Stimulated activated naive CD8-positive, alpha-beta T cell treated with anti-CD3 and anti-CD28 coated beads, Interleukin-15, amount 100 ng/mL, for 72 hours (primary cell): ENCODE data around the gene GOLGA6L9.
A peak's percentile ranks its signal among the peaks of the same experiment; 100 is the strongest.
"Not testable (repeated sequence)": the region's sequence is repeated elsewhere in the genome, so short reads cannot be mapped to it uniquely, and the experiment has no call there.

Experiments used
- ATAC-seq: fragments of 150-1000 bp; cut with Tn5 transposase; 2 replicates; pipeline ENCODE4 v1.10.0; 2021; ENCODE audit warnings: mild to moderate bottlenecking, moderate library complexity
- DNase-seq, 2 donors: peaks; one replicate each; pipeline ENCODE4 v3.0.0; 2021 to 2022
- H3K27ac Mint-ChIP-seq, 2 donors: one replicate each; pipeline ENCODE4 v1.8.0; 2022; ENCODE audit warnings: mild to moderate bottlenecking in 2 of 2, mixed read lengths in 2 of 2, moderate library complexity in 2 of 2
- H3K27me3 Mint-ChIP-seq: one replicate; pipeline ENCODE4 v1.8.0; 2022; ENCODE audit warnings: mixed read lengths
- H3K4me1 Mint-ChIP-seq: one replicate; pipeline ENCODE4 v1.8.0; 2022; ENCODE audit warnings: mild to moderate bottlenecking, mixed read lengths
- H3K4me3 Mint-ChIP-seq, 2 donors: one replicate each; pipeline ENCODE4 v1.8.0; 2022; ENCODE audit warnings: mild to moderate bottlenecking in 2 of 2, mixed read lengths in 2 of 2, moderate library complexity in 1 of 2
- H3K9me3 Mint-ChIP-seq, 2 donors: one replicate each; pipeline ENCODE4 v1.8.0; 2022; ENCODE audit warnings: mixed read lengths in 2 of 2

GOLGA6L9 gene

GRCh38 chr15:82414525-82415191 is 15.0 kb upstream of the GOLGA6L9 start:
- not testable (repeated sequence) for DNase-seq, H3K4me3 Mint-ChIP-seq, H3K9me3 Mint-ChIP-seq, ATAC-seq, H3K4me1 Mint-ChIP-seq, H3K27ac Mint-ChIP-seq, H3K27me3 Mint-ChIP-seq

- peak overlapping the region in 1 of 2 donors; percentile 81 for H3K27ac Mint-ChIP-seq
- peak; percentile 50 for ATAC-seq
- not testable (repeated sequence) for H3K9me3 Mint-ChIP-seq, H3K27me3 Mint-ChIP-seq, H3K4me1 Mint-ChIP-seq, DNase-seq, H3K4me3 Mint-ChIP-seq
These were observed 9.1 kb upstream of the GOLGA6L9 start for GRCh38 chr15:82420516-82420915.

DNA sequence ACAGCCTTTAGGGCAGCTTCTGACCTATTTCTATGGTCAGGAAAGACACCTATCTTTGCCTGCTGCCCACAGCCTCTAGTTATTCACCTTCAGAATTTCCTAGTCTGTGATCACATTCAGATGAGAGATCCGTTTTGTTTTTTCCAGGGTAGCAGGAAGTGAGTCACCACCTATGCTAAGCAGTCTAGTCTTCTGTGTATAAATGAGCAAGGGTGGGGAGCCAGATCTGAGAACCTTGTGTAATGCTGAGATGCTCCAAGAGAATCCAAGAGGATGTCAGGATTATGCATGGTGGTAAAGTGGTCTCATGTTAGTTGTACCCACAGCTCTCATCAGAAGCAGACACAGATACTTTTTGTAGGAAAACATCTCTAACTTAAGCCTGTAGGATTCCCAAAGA is 8.7 kb upstream of the GOLGA6L9 start:
- ATAC-seq, result peak; percentile 76
- not testable (repeated sequence) for H3K9me3 Mint-ChIP-seq, H3K4me3 Mint-ChIP-seq, DNase-seq, H3K4me1 Mint-ChIP-seq, H3K27ac Mint-ChIP-seq, H3K27me3 Mint-ChIP-seq

DNA sequence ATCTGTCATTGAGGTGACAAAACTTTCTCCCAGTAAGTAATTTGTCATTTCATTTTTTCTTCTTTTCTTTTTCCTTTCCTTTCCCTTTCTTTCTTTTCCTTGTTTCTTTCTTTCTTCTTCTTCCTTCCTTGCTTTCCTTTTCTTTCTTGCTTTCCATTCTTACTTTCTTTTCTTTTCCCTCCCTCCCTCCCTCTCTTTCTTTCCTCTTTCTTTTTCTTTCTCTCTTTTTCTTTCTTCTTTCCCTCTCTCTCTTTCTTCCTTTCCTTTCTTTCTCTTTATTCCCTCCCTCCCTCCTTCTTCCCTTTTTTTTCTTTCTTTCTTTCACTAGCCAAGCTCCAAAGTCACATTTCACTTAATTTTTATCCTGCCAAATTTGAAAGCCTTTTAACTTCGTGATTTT is 2.5 kb upstream of the GOLGA6L9 start:
- DNase-seq, H3K27me3 Mint-ChIP-seq, H3K4me1 Mint-ChIP-seq, H3K27ac Mint-ChIP-seq, H3K4me3 Mint-ChIP-seq, ATAC-seq, H3K9me3 Mint-ChIP-seq: not testable (repeated sequence)

- not testable (repeated sequence) for H3K27me3 Mint-ChIP-seq, H3K4me1 Mint-ChIP-seq, H3K9me3 Mint-ChIP-seq, ATAC-seq
- Mint-ChIP-seq H3K27ac (peak overlapping the region in 1 of 2 donors; percentile 48), H3K4me3 (peak overlapping the region in 1 of 2 donors; percentile 55)
- peak; percentile 34 to 61 for DNase-seq
These were observed 15.8 kb downstream of the GOLGA6L9 start for GRCh38 chr15:82445420-82445819.

DNA sequence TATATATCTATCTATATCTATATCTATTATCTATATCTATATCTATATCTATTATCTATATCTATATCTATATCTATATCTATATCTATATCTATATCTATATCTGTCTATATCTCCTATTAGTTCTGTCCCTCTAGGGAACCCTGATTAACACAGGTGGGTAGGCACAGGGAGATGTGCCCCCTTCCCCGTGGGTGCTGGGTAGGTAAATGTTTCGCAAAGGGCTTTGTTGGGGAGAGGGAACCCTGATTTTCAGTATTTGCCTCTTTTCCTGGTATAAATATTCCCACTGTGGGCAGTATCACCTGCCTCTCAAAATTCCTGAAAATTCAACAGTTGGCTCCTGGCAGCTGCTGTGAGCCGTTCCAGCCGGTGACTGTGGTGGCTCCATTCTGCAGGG is 27.7 kb downstream of the GOLGA6L9 start:
- not testable (repeated sequence) for H3K27me3 Mint-ChIP-seq, H3K27ac Mint-ChIP-seq, H3K4me3 Mint-ChIP-seq

DNA sequence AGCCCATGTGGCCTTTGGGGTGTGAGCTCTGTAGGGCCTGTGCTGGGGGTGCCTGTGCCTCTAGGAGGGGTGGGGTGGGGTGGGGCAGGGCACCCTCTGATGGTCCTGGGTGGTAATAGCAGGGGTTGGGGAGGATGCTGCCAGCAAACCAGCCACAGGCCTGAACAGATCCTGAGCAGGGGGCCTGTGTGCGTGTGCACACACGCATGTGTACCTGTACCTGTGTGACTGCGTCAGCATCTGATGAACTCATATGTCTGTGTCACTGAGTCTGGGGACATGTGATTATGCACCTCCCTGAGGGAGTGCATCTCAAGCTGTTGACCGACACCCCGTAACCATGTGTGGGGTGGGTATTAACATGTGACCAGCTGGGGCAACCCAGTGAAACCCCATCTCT is 36.0 kb downstream of the GOLGA6L9 start:
- not testable (repeated sequence) for H3K4me3 Mint-ChIP-seq, H3K4me1 Mint-ChIP-seq, H3K27me3 Mint-ChIP-seq, DNase-seq, H3K27ac Mint-ChIP-seq, H3K9me3 Mint-ChIP-seq
- ATAC-seq, result peak; percentile 35

More for the DNA sequence above, 27.7 kb downstream of the GOLGA6L9 start:
- H3K4me1 Mint-ChIP-seq, H3K9me3 Mint-ChIP-seq, DNase-seq, ATAC-seq: not testable (repeated sequence)

DNA sequence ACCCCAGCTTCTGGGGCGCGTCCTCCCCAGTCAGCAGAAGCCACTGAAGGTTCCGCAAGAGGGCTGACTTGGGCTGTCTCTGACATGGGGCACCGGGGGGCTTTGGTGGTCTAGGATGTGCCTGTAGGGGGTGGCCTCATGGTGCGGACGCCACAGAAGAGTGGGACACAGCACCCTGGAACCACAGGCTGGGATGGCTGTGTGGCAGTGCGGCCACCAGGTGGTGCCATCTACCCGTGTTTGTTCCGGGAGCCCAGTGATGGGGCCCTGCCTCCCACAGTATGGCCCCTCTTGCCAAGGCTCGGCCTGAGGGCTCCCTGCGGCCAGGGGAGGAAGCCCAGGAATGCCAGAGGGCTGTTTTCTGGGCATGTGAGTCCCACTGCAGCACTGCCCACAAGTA is 38.6 kb downstream of the GOLGA6L9 start:
- ATAC-seq (peak; percentile 92), DNase-seq (peak; percentile 16 to 34)
- H3K27me3 Mint-ChIP-seq, H3K4me3 Mint-ChIP-seq, H3K4me1 Mint-ChIP-seq, H3K9me3 Mint-ChIP-seq, H3K27ac Mint-ChIP-seq: not testable (repeated sequence)

DNA sequence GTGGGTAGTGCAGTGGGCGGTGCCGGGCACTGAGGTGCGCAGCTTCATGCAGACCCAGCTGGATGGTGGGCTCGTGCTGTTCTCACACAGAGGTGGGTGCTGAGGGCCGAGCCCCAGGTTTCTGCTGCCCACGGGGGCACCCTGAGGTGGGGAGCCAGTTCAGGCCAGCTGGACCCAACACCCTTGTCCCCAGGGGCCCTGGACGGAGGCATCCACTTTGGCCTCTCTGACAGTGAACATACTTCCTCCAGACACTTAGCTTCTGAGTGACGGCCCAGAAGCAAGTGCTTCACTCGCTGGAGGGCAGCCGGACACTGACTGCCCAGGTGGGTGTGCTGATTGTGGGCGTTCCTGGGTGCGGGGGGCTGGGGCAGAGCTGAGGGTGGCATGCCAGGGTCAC is 39.8 kb downstream of the GOLGA6L9 start:
- H3K4me3 Mint-ChIP-seq, DNase-seq, ATAC-seq, H3K27ac Mint-ChIP-seq, H3K27me3 Mint-ChIP-seq, H3K4me1 Mint-ChIP-seq, H3K9me3 Mint-ChIP-seq: not testable (repeated sequence)

DNA sequence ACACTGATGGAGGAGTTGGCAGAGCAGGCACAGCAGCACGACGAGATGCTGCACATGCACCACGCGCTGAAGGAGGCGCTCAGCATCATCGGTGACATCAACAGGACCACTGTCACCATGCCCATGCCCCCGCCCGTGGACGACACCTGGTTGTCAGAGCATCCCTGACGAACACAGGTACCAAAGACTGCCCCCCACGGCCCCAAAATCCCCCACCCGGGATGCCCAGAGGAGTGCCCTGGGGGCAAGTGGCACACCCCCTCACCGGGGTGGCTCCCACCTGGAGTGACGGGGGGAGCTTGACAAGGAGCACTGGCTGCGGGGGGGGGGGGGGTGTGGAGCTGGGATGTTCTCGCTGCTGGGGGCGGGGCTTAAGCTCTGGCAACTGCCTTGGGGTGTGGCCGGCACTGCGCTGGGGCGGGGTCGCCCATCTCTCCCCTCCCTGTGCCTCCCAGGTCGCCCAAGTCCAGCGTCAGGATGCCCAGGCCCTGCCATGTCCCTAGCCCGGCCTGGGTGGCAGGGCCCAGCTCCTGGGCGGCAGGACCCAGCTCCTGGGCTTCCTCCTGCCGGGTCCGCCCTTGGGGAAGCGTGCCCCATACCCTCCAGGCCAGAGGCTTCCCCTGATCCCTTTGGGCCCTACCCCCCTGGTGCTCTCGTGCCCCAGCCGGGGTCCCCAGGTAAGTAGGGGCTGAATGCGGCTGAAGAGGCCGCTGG is 42.8 kb downstream of the GOLGA6L9 start:
- DNase-seq, H3K9me3 Mint-ChIP-seq, H3K27me3 Mint-ChIP-seq, H3K4me1 Mint-ChIP-seq, H3K4me3 Mint-ChIP-seq, H3K27ac Mint-ChIP-seq: not testable (repeated sequence)
- peak; percentile 55 for ATAC-seq

DNA sequence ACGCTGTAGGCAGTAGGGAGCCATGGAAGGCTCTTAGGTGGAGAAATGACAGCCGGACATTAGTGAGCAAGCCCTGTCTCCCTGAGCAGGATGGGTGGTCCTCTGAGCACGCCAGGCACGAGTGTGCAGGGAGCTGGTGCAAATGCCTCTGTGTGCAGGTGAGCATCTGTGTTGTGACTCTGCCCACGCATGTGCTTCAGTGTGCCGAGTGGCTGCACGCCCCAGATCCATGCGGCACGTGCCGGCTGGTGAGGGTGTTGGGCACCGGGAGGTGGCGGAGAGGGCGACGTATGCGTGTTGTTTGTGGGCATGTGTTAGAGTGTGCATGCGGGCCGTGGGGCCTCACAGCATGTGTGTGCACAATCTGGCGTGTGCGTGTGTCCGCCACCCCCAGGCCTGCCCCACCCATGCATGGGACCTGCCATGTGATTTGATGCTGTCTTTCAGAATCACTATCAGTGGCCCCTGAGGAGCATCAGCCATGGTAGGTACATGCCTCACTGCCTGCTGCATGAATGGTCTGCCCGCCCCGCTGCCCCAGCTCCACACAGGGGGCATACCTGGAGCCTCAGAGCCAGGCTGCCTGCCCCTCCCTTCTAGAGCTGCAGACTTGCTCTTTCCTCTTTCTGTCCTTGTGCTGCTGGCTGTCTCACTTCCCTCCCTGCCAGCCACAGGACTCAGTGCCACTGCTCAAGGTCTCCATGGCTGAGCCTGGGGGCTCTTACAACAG is 45.1 kb downstream of the GOLGA6L9 start:
- ATAC-seq, H3K27ac Mint-ChIP-seq, H3K4me3 Mint-ChIP-seq, H3K4me1 Mint-ChIP-seq, DNase-seq, H3K9me3 Mint-ChIP-seq, H3K27me3 Mint-ChIP-seq: not testable (repeated sequence)

- not testable (repeated sequence) for ATAC-seq, H3K27ac Mint-ChIP-seq, H3K4me3 Mint-ChIP-seq, H3K9me3 Mint-ChIP-seq, DNase-seq, H3K4me1 Mint-ChIP-seq, H3K27me3 Mint-ChIP-seq
These were observed 45.8 kb downstream of the GOLGA6L9 start for GRCh38 chr15:82475345-82475967.

DNA sequence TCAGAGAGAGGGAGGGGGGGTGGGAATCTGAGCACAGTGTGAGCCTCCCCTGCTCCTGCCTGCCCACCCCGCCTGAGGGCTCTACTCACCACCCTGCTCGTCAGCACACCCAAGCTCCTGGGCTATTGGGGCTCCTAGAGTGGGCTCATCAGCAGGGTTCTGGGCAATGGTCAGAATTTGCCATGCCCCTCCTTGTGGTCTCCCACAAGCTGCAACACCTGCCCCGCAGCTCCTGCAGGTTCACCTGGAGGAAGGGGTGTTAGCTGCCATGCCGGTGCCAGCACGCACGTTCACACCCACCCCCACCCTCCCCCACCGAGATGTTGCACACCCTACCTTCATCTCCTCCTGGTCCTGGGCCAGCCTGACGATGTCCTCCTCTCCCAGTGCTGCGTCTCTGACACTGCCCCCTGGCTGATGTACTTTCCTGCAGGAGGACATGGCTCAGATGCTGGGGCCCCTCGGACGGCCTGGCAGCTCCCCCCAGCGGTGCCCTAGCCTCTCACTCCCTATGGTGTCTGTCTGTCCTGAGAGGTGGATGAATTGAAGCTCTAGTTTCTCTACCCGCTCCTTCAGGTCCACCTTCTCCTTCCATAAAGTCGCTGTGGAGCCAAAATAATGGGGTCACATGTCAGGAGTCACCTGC is 47.2 kb downstream of the GOLGA6L9 start:
- not testable (repeated sequence) for H3K27ac Mint-ChIP-seq, ATAC-seq, DNase-seq

DNA sequence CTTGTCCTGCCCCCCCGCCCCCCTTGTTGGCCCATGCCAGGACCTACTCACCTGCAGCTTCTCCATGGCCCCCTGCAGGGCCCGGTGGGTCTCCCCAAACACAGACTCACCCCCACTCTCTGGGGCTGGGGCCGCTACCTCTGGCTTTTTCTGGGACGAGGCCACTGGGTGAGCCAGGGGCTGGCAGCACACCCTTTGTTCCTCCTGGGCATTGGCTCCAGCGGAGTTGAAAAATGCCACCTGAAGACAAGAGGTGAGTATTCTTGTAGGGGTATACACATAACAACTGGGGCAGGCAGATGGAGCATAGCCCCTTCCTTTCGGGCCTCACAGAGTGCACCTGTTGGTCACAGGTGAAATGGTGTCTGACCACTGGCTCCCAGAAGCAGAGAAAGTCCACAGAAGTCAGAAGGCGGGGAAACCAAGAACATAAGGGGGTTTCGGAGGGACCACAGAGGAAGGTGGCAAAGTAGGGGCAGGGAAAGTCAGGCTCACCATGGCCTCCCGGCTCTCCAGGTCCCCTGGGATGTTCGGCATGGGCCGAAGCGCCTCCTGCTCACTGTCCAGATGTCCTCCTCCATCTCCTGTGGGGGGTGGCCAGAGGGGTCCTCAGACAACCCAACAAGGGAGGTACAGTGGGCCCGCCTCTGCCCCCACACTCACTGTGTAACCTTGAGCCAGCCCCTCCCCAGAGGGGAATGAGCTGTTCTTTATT is 47.9 kb downstream of the GOLGA6L9 start:
- not testable (repeated sequence) for ATAC-seq, H3K4me3 Mint-ChIP-seq, H3K27me3 Mint-ChIP-seq, H3K4me1 Mint-ChIP-seq, H3K9me3 Mint-ChIP-seq, DNase-seq, H3K27ac Mint-ChIP-seq

More for the DNA sequence above, 47.2 kb downstream of the GOLGA6L9 start:
- H3K27me3 Mint-ChIP-seq, H3K9me3 Mint-ChIP-seq, H3K4me3 Mint-ChIP-seq, H3K4me1 Mint-ChIP-seq: not testable (repeated sequence)
